ENCODE measurements around the gene SERTAD1.

SERTAD1 gene

DNA sequence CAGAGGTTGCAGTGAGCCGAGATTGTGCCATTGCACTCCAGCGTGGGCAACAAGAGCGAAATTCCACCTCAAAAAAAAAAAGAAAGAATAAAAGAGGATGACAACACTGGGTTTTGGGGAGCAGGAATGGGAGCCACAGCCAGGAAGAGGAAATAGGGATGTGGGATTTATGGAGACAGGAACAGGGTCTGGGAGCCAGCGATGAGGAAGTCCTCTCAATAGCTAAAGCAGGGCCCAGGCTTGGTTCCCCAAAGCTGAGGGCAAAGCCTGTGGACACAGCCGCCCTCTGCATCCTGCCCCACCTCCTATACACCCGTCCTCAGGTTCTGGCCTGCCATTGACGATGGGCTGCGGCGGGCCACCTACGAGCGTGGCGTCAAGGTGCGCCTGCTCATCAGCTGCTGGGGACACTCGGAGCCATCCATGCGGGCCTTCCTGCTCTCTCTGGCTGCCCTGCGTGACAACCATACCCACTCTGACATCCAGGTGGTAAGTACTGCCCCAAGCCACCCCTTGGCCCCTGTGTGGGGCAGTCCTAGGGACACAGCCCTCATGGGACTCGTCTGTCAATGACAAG, 49.4 kb downstream of the SERTAD1 start:
- DNase-seq: no peak

DNA sequence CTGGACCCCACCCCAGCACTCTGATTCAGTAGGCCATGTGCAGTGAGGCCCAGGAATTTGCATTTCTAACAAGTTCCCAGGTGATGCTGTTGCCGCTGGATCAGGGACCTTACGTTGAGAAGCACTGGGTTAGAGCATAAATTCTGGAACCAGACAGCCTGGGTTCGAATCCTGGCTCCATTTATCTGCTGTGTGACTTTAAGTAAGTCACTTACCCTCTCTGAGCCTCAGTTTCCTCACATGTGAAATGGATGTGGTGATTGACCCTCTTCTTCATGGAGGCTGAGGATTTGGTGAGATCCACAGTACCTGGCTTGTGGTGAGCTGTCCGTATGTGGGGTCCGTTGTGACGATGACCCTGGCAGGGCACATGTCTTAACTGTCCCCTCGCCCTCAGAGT, 51.7 kb downstream of the SERTAD1 start:
- DNase-seq: no peak

DNA sequence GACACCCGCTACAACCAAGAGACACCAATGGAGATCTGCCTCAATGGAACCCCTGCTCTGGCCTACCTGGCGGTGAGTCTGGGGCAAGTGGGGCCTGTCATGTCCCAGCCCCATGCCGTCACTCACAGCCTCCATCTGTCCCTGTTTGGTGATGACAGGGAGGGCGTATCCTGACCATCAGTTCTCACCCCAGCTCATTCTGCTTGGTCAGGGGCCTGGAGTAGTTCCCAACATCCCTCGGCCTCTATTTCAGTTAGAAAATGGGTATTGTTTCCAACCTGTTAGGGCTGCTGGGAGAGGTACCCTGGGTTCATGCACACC, 54.0 kb downstream of the SERTAD1 start:
- DNase-seq: no peak

Measured in T-helper 2 cell (primary cell).